Mesodermal cell (in vitro differentiated cells): ENCODE results near the gene SYCP3.
A peak's percentile ranks its signal among the peaks of the same experiment; 100 is the strongest.
"Not testable (repeated sequence)": the region's sequence is repeated elsewhere in the genome, so short reads cannot be mapped to it uniquely, and the experiment has no call there.

Experiments used
- H3K27ac ChIP-seq: 2 replicates; pipeline ENCODE4 v1.7.0; 2013; ENCODE audit warnings: mild to moderate bottlenecking, low read depth, low read length, moderate library complexity; ENCODE audit not compliant: severe bottlenecking
- H3K36me3 ChIP-seq: 2 replicates; pipeline ENCODE4 v1.7.1; 2013; ENCODE audit warnings: mild to moderate bottlenecking, low read length, moderate library complexity; ENCODE audit not compliant: control insufficient read depth, insufficient read depth
- H3K4me1 ChIP-seq: one replicate; pipeline ENCODE4 v1.7.1; 2013; ENCODE audit warnings: mild to moderate bottlenecking, low read length; ENCODE audit not compliant: insufficient read depth, control insufficient read depth, poor library complexity, severe bottlenecking
- H3K4me3 ChIP-seq: 2 replicates; pipeline ENCODE4 v1.7.0; 2013; ENCODE audit warnings: low read length, control low read depth, mild to moderate bottlenecking; ENCODE audit not compliant: insufficient read depth, poor library complexity, severe bottlenecking; ENCODE audit errors: extremely low read depth
- H3K9me3 ChIP-seq: 2 replicates; pipeline ENCODE4 v1.7.1; 2013; ENCODE audit warnings: mild to moderate bottlenecking, low read length, moderate library complexity; ENCODE audit not compliant: control insufficient read depth
- WGBS, 2 experiments: methylation state at CpG; one replicate each; pipeline ENCODE4 v1.1.5; 2013; ENCODE audit warnings: missing lambda C conversion rate in 2 of 2; ENCODE audit not compliant: insufficient coverage in 2 of 2; 5-methylcytosine and 5-hydroxymethylcytosine counted together

SYCP3 gene

GRCh38 chr12:101696251-101697196 lies 42.7 kb downstream of the SYCP3 start:
- Histone ChIP-seq H3K9me3 (no peaks in the 10 kb centered on the region), H3K27ac (no peak overlapping the region), H3K36me3 (no peaks in the 10 kb centered on the region), H3K4me1 (no peaks in the 10 kb centered on the region), H3K4me3 (peak overlapping the region; percentile 75)
- 44 to 46% methylated on average over 16 to 17 of the region's 18 CpGs for WGBS, 2 experiments

DNA sequence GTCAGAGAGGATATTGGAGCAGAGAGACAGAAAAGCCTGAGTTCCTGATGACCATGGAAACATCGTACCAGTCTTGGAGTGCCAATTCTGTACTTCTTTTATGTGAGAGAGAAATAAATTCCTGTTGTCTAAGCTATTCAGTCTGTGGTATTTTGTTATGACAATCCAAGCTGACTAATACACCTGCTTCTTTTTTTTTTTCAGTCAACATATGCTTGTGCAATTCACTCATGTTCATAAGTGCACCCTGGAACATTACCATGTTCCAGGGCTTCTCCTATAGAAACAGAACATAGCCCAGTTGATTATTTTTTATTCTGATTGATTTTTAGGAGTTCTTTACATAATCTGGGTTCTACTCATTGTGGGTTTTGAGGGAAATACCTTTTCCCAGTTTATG lies 43.6 kb downstream of the SYCP3 start:
- Histone ChIP-seq H3K36me3 (no peaks in the 10 kb centered on the region), H3K4me3 (no peak overlapping the region), H3K27ac (no peak overlapping the region), H3K4me1 (no peaks in the 10 kb centered on the region), H3K9me3 (no peaks in the 10 kb centered on the region)
- 88 to 100% methylated on average over 1 of the region's 1 CpG for WGBS, 2 experiments

DNA sequence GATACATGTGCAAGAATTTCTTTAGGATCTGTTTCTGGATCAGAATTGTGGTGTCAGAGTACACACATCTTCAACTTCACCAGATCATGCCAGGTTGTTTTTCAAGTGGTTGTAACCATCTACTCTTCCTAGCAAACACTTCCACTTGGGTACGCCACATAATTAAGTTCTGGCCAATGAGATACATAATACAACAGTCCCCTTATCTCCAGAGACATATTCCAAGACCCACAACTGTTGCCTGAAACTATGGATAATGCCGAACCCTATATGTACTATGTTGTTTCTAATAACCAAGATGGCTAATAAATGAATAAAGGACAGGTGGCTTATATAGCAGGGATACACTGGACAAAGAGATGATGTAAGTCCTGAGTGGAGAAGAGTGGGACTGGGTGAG lies 44.3 kb downstream of the SYCP3 start:
- Histone ChIP-seq H3K4me3 (no peak overlapping the region), H3K36me3 (no peaks in the 10 kb centered on the region), H3K9me3 (no peaks in the 10 kb centered on the region), H3K4me1 (no peaks in the 10 kb centered on the region), H3K27ac (no peak overlapping the region)
- WGBS, 2 experiments = 88% methylated on average over 1 of the region's 2 CpGs; no CpG with 5 or more reads in 1 of the 2 experiments

DNA sequence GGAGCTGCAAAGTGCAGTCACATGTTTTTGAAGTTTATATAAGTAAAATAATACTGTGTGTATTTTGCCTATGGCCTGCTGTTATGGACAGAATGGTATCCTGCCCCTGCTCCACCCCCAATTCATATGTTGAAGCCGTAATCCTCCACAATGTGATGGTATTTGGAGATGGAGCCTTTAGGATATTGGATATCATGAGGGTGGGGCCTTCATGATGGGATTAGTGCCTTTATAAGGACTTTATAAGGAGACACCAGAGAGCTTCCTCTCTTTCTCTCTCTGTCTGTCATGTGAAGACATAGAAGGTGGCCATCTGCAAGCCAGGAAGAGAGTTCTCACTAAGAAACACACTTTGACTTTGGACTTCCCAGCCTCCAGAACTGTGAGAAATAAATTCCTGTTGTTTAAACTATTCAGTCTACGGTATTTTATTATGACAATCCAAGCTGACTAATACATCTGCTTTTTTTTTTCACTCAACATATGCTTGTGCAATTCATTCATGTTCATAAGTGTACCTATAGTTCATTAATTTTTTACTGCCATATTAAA lies 44.9 kb downstream of the SYCP3 start:
- Histone ChIP-seq H3K36me3 (no peaks in the 10 kb centered on the region), H3K27ac (no peak overlapping the region), H3K4me1 (no peaks in the 10 kb centered on the region), H3K9me3 (no peaks in the 10 kb centered on the region), H3K4me3 (no peak overlapping the region)
- 75% methylated on average over 1 of the region's 2 CpGs; no CpG with 5 or more reads in 1 of the 2 experiments for WGBS, 2 experiments

GRCh38 chr12:101691503-101692096 lies 47.7 kb downstream of the SYCP3 start:
- Histone ChIP-seq H3K4me1 (no peaks in the 10 kb centered on the region), H3K4me3 (no peak overlapping the region), H3K27ac (no peak overlapping the region), H3K9me3 (no peaks in the 10 kb centered on the region), H3K36me3 (no peaks in the 10 kb centered on the region)
- WGBS, 2 experiments = 69 to 91% methylated on average over 1 of the region's 1 CpG

- WGBS, 2 experiments = no CpG with 5 or more reads among the region's 3 CpGs
- Histone ChIP-seq H3K9me3 (no peaks in the 10 kb centered on the region), H3K4me1 (no peaks in the 10 kb centered on the region), H3K36me3 (no peaks in the 10 kb centered on the region), H3K27ac (no peak overlapping the region), H3K4me3 (no peak overlapping the region)
Observed at GRCh38 chr12:101690544-101691098, 48.6 kb downstream of the SYCP3 start.

GRCh38 chr12:101686176-101686575 lies 53.1 kb downstream of the SYCP3 start:
- Histone ChIP-seq H3K4me3 (no peak overlapping the region), H3K9me3 (no peaks in the 10 kb centered on the region), H3K27ac (no peak overlapping the region), H3K4me1 (no peaks in the 10 kb centered on the region), H3K36me3 (no peaks in the 10 kb centered on the region)
- WGBS, 2 experiments = 80 to 100% methylated on average over 1 of the region's 1 CpG

- no peaks in the 10 kb centered on the region for H3K9me3 ChIP-seq
- no peak overlapping the region for H3K27ac ChIP-seq
- WGBS, 2 experiments = no CpG with 5 or more reads among the region's 1 CpG
- H3K4me3 ChIP-seq = no peak overlapping the region
- H3K36me3 ChIP-seq = no peaks in the 10 kb centered on the region
- no peaks in the 10 kb centered on the region for H3K4me1 ChIP-seq
Observed at GRCh38 chr12:101685092-101685491, 54.2 kb downstream of the SYCP3 start.

- not testable (repeated sequence) for H3K9me3 ChIP-seq, H3K4me1 ChIP-seq, H3K36me3 ChIP-seq, H3K27ac ChIP-seq, H3K4me3 ChIP-seq
- WGBS, 2 experiments = 84 to 100% methylated on average over 3 to 5 of the region's 6 CpGs
Observed at GRCh38 chr12:101681627-101682026, 57.6 kb downstream of the SYCP3 start.

GRCh38 chr12:101680647-101681046 lies 58.6 kb downstream of the SYCP3 start:
- Histone ChIP-seq H3K4me3 (no peak overlapping the region), H3K4me1 (no peaks in the 10 kb centered on the region), H3K9me3 (no peaks in the 10 kb centered on the region), H3K36me3 (no peaks in the 10 kb centered on the region), H3K27ac (no peak overlapping the region)
